HL-60 (cell line): ENCODE data around the gene PPP1R37.

ENCODE experiments used
- CTCF ChIP-seq: IDR thresholded peaks from one replicate; pipeline ENCODE4 v1.5.1; 2011; ENCODE audit warnings: low read length, control low read depth, inconsistent platforms; ENCODE audit not compliant: insufficient read depth
- GABPA ChIP-seq: IDR thresholded peaks from 2 replicates; pipeline ENCODE4 v1.6.1; 2012; ENCODE audit warnings: low read depth
- REST ChIP-seq: IDR thresholded peaks from 2 replicates; pipeline ENCODE4 v1.6.1; 2012; ENCODE audit warnings: low read depth; ENCODE audit not compliant: insufficient replicate concordance

- TF ChIP-seq CTCF (no peak), GABPA (no peak), REST (no peak)
These were observed 42.9 kb upstream of the PPP1R37 start for GRCh38 chr19:45050036-45050435.
